Activated CD4-positive, alpha-beta memory T cell treated with anti-CD3 and anti-CD28 coated beads for 36 hours (primary cell): ENCODE results near the gene CDHR4. TPM values are rescaled to one million over a fixed set of nuclear protein-coding genes. Genes with fewer than 3 reads are reported as not detected.

Experiments
- CTCF ChIA-PET: fragments of 350-600 bp; sonication (Branson Sonifier 250); formaldehyde crosslinking; loops from one replicate; lab custom pipeline; 2021; ENCODE audit warnings: antibody characterized with exemption, inconsistent platforms; lab: Charles Lee
- POLR2A ChIA-PET: fragments of 350-600 bp; sonication (Branson Sonifier 250); formaldehyde crosslinking; loops from one replicate; lab custom pipeline; 2021; ENCODE audit warnings: antibody characterized with exemption; lab: Charles Lee
- DNase-seq: peaks from one replicate; pipeline ENCODE4 v3.0.0-alpha.2; 2020
- H3K27ac Mint-ChIP-seq: one replicate; pipeline ENCODE4 v1.8.0; 2021; ENCODE audit warnings: mixed read lengths
- H3K27me3 Mint-ChIP-seq: one replicate; pipeline ENCODE4 v1.8.0; 2021; ENCODE audit warnings: mixed read lengths
- H3K36me3 Mint-ChIP-seq: one replicate; pipeline ENCODE4 v1.8.0; 2021; ENCODE audit warnings: mixed read lengths
- H3K4me1 Mint-ChIP-seq: one replicate; pipeline ENCODE4 v1.8.0; 2021; ENCODE audit warnings: low read depth, mixed read lengths
- H3K4me3 Mint-ChIP-seq: one replicate; pipeline ENCODE4 v1.8.0; 2021; ENCODE audit warnings: mild to moderate bottlenecking, mixed read lengths
- H3K9me3 Mint-ChIP-seq: one replicate; pipeline ENCODE4 v1.8.0; 2021; ENCODE audit warnings: mixed read lengths
- intact Hi-C: fragments of 100-400 bp; cut with micrococcal nuclease; formaldehyde crosslinking; loops from one replicate; pipeline ENCODE4 v1.15.1; 2023
- total RNA-seq, 2 experiments: library from RNA; stranded (reverse); gene quantifications; one replicate each; pipeline ENCODE4 v1.2.3, GENCODE V29; 2021

CDHR4 gene
- total RNA-seq, 2 experiments from 2014 or later: 0.22 TPM; not detected in 1

GRCh38 chr3:49802719-49803464 lies 3.2 kb upstream of the CDHR4 start, which contains the start of gene INKA1:
INKA1 (plus strand) TSS chr3:49803261; CDS start chr3:49803393, 132 bp downstream.
- peak within 1 kb of the TSS; percentile 88 for H3K4me3 Mint-ChIP-seq
- CTCF ChIA-PET: interaction anchor here (0.7 to 9.3 kb wide), 29 partner anchors 10 to 423 kb away, joined by 3 to 159 read pairs (median 4); partner anchors contain the start of genes GMPPB, IP6K1, MON1A and RBM5
- POLR2A ChIA-PET: interaction anchor here (1.2 to 2.5 kb wide), 3 partner anchors 10 to 36 kb away, joined by 7 to 17 read pairs (median 9); partner anchors contain the start of genes IP6K1 and UBA7
- H3K36me3 Mint-ChIP-seq: no peaks in the 10 kb centered on the region
- peak within 1 kb of the TSS; percentile 82 for H3K27ac Mint-ChIP-seq
- peaks cover 37% of the 10 kb centered on the region for H3K4me1 Mint-ChIP-seq
- peaks cover 8% of the 10 kb centered on the region for H3K27me3 Mint-ChIP-seq
- no peaks in the 10 kb centered on the region for H3K9me3 Mint-ChIP-seq
- intact Hi-C loops: loop anchor here (1.0 to 2.0 kb wide), 6 partner anchors 10 to 333 kb away; partner anchors contain the start of genes DAG1, IP6K1, RBM5 and UBA7
- peak; percentile 92 for DNase-seq

- ChIA-PET CTCF (interaction anchor here (1.2 to 9.3 kb wide), 6 partner anchors 14 to 128 kb away, joined by 3 to 159 read pairs (median 20); partner anchors contain the start of genes IP6K1 and MON1A), POLR2A (interaction anchor here (0.6 kb wide), 1 partner anchor 38 kb away, joined by 3 read pairs; no protein-coding TSS in a partner anchor)
- intact Hi-C loops: no loop called here
- Mint-ChIP-seq H3K27ac (no peak overlapping the region), H3K4me1 (peaks cover 23% of the 10 kb centered on the region), H3K36me3 (no peaks in the 10 kb centered on the region), H3K9me3 (no peaks in the 10 kb centered on the region), H3K4me3 (no peak overlapping the region), H3K27me3 (peaks cover 8% of the 10 kb centered on the region)
- DNase-seq: no peak
Observed at GRCh38 chr3:49801160-49801559, 1.5 kb upstream of the CDHR4 start.

GRCh38 chr3:49799105-49799504 lies 568 bp downstream of the CDHR4 start:
- no peak overlapping the region for H3K4me3 Mint-ChIP-seq
- POLR2A ChIA-PET: interaction anchor here (0.8 kb wide), 1 partner anchor 16 kb away, joined by 3 read pairs; no protein-coding TSS in a partner anchor
- intact Hi-C loops: no loop called here
- peaks cover 8% of the 10 kb centered on the region for H3K27me3 Mint-ChIP-seq
- DNase-seq: no peak
- no peak overlapping the region for H3K27ac Mint-ChIP-seq
- no peaks in the 10 kb centered on the region for H3K36me3 Mint-ChIP-seq
- H3K9me3 Mint-ChIP-seq: no peaks in the 10 kb centered on the region
- H3K4me1 Mint-ChIP-seq: peaks cover 10% of the 10 kb centered on the region
- CTCF ChIA-PET: interaction anchor here (1.2 to 6.1 kb wide), 2 partner anchors 40 to 45 kb away, joined by 3 to 50 read pairs; no protein-coding TSS in a partner anchor

- no peak overlapping the region for H3K4me3 Mint-ChIP-seq
- H3K9me3 Mint-ChIP-seq: no peaks in the 10 kb centered on the region
- no peak overlapping the region for H3K27ac Mint-ChIP-seq
- no peaks in the 10 kb centered on the region for H3K27me3 Mint-ChIP-seq
- ChIA-PET POLR2A (no interaction called here), CTCF (interaction anchor here (1.2 kb wide), 1 partner anchor 44 kb away, joined by 3 read pairs; no protein-coding TSS in a partner anchor)
- no peak for DNase-seq
- no peaks in the 10 kb centered on the region for H3K4me1 Mint-ChIP-seq
- intact Hi-C loops: no loop called here
- no peaks in the 10 kb centered on the region for H3K36me3 Mint-ChIP-seq
Observed at GRCh38 chr3:49794926-49795905, 4.5 kb downstream of the CDHR4 start.

GRCh38 chr3:49794431-49794830 lies 5.2 kb downstream of the CDHR4 start:
- POLR2A ChIA-PET: no interaction called here
- Mint-ChIP-seq H3K36me3 (no peaks in the 10 kb centered on the region), H3K4me3 (no peak overlapping the region), H3K27me3 (no peaks in the 10 kb centered on the region), H3K9me3 (no peaks in the 10 kb centered on the region), H3K27ac (no peak overlapping the region), H3K4me1 (no peaks in the 10 kb centered on the region)
- CTCF ChIA-PET: interaction anchor here (1.2 kb wide), 1 partner anchor 45 kb away, joined by 3 read pairs; no protein-coding TSS in a partner anchor
- intact Hi-C loops: no loop called here
- no peak for DNase-seq

GRCh38 chr3:49793486-49794085 lies 6.1 kb downstream of the CDHR4 start:
- Mint-ChIP-seq H3K4me3 (no peak overlapping the region), H3K27ac (no peak overlapping the region), H3K27me3 (no peaks in the 10 kb centered on the region), H3K36me3 (no peaks in the 10 kb centered on the region), H3K9me3 (no peaks in the 10 kb centered on the region), H3K4me1 (no peaks in the 10 kb centered on the region)
- POLR2A ChIA-PET: no interaction called here
- intact Hi-C loops: no loop called here
- CTCF ChIA-PET: no interaction called here
- DNase-seq: no peak

- no peak overlapping the region for H3K27ac Mint-ChIP-seq
- H3K4me3 Mint-ChIP-seq: no peak overlapping the region
- H3K27me3 Mint-ChIP-seq: no peaks in the 10 kb centered on the region
- no peaks in the 10 kb centered on the region for H3K36me3 Mint-ChIP-seq
- no peaks in the 10 kb centered on the region for H3K4me1 Mint-ChIP-seq
- POLR2A ChIA-PET: no interaction called here
- H3K9me3 Mint-ChIP-seq: no peaks in the 10 kb centered on the region
- DNase-seq: no peak
- intact Hi-C loops: no loop called here
- CTCF ChIA-PET: no interaction called here
Observed at GRCh38 chr3:49792371-49793150, 7.1 kb downstream of the CDHR4 start.

GRCh38 chr3:49791571-49791970 lies 8.1 kb downstream of the CDHR4 start:
- intact Hi-C loops: no loop called here
- CTCF ChIA-PET: interaction anchor here (0.9 kb wide), 1 partner anchor 11 kb away, joined by 3 read pairs; no protein-coding TSS in a partner anchor

GRCh38 chr3:49790626-49791411 lies 8.9 kb downstream of the CDHR4 start:
- no peak overlapping the region for H3K27ac Mint-ChIP-seq
- no peak overlapping the region for H3K4me3 Mint-ChIP-seq
- H3K36me3 Mint-ChIP-seq: no peaks in the 10 kb centered on the region
- no peak for DNase-seq
- H3K27me3 Mint-ChIP-seq: no peaks in the 10 kb centered on the region
- intact Hi-C loops: no loop called here
- no peaks in the 10 kb centered on the region for H3K9me3 Mint-ChIP-seq
- H3K4me1 Mint-ChIP-seq: peaks cover 5% of the 10 kb centered on the region
- ChIA-PET POLR2A (no interaction called here), CTCF (interaction anchor here (0.9 kb wide), 1 partner anchor 11 kb away, joined by 3 read pairs; no protein-coding TSS in a partner anchor)

More at GRCh38 chr3:49791571-49791970, 8.1 kb downstream of the CDHR4 start:
- H3K9me3 Mint-ChIP-seq: no peaks in the 10 kb centered on the region
- POLR2A ChIA-PET: no interaction called here
- no peak for DNase-seq
- H3K36me3 Mint-ChIP-seq: no peaks in the 10 kb centered on the region
- H3K27me3 Mint-ChIP-seq: no peaks in the 10 kb centered on the region
- no peak overlapping the region for H3K4me3 Mint-ChIP-seq
- H3K27ac Mint-ChIP-seq: no peak overlapping the region
- peaks cover 5% of the 10 kb centered on the region for H3K4me1 Mint-ChIP-seq

GRCh38 chr3:49788056-49788455 lies 11.6 kb downstream of the CDHR4 start:
- Mint-ChIP-seq H3K9me3 (no peaks in the 10 kb centered on the region), H3K4me1 (peaks cover 15% of the 10 kb centered on the region), H3K27me3 (no peaks in the 10 kb centered on the region), H3K27ac (no peak overlapping the region), H3K4me3 (no peak overlapping the region), H3K36me3 (peaks cover 16% of the 10 kb centered on the region)
- CTCF ChIA-PET: interaction anchor here (2.6 to 3.5 kb wide), 2 partner anchors 15 to 51 kb away, joined by 17 to 34 read pairs; partner anchors contain the start of gene INKA1
- DNase-seq: no peak
- intact Hi-C loops: loop anchor here (5.0 kb wide), 2 partner anchors 49 to 69 kb away; partner anchors contain the start of gene TRAIP
- POLR2A ChIA-PET: no interaction called here
